Mesenchymal stem cell (in vitro differentiated cells and primary cell): Measurements from ENCODE around the gene ALOX5AP.

Experiments used
- DNase-seq: peaks from one replicate; pipeline ENCODE4 v3.0.0-alpha.2; 2013
- H2AFZ ChIP-seq: one replicate; pipeline ENCODE4 v1.6.1; 2013; ENCODE audit warnings: low read depth, mild to moderate bottlenecking, control low read depth, inconsistent platforms, low read length, moderate library complexity
- H2AK5ac ChIP-seq: 2 replicates; pipeline ENCODE4 v1.6.1; 2013; ENCODE audit warnings: low read length, moderate library complexity, mild to moderate bottlenecking, inconsistent platforms; ENCODE audit not compliant: severe bottlenecking
- H2BK120ac ChIP-seq: one replicate; pipeline ENCODE4 v1.6.1; 2013; ENCODE audit warnings: low read depth, mild to moderate bottlenecking, inconsistent platforms, low read length, moderate library complexity
- H2BK12ac ChIP-seq, 2 experiments: one replicate each; pipeline ENCODE4 v1.6.1; 2013; ENCODE audit warnings: inconsistent platforms in 2 of 2, low read length in 2 of 2, mild to moderate bottlenecking in 2 of 2, moderate library complexity in 2 of 2, control low read depth in 1 of 2
- H2BK15ac ChIP-seq: one replicate; pipeline ENCODE4 v1.6.1; 2013; ENCODE audit warnings: mild to moderate bottlenecking, low read depth, inconsistent platforms; ENCODE audit not compliant: poor library complexity, severe bottlenecking
- H2BK5ac ChIP-seq: 2 replicates; pipeline ENCODE4 v1.6.1; 2013; ENCODE audit warnings: low read depth, mild to moderate bottlenecking, low read length, control low read depth, inconsistent platforms; ENCODE audit not compliant: poor library complexity, severe bottlenecking
- H3K14ac ChIP-seq, 2 experiments: one replicate each; pipeline ENCODE4 v1.6.1; 2013; ENCODE audit warnings: inconsistent platforms in 2 of 2, low read length in 2 of 2, control low read depth in 1 of 2, mild to moderate bottlenecking in 1 of 2, moderate library complexity in 1 of 2
- H3K18ac ChIP-seq, 2 experiments: one replicate each; pipeline ENCODE4 v1.6.1; 2013; ENCODE audit warnings: inconsistent platforms in 2 of 2, low read length in 2 of 2, control low read depth in 1 of 2, low read depth in 1 of 2, mild to moderate bottlenecking in 1 of 2
- H3K23ac ChIP-seq, 2 experiments: one replicate each; pipeline ENCODE4 v1.6.1; 2013; ENCODE audit warnings: inconsistent platforms in 2 of 2, low read length in 2 of 2, mild to moderate bottlenecking in 2 of 2, moderate library complexity in 2 of 2, control low read depth in 1 of 2
- H3K27ac ChIP-seq: 2 replicates; pipeline ENCODE4 v1.5.1; 2013; ENCODE audit warnings: mild to moderate bottlenecking, moderate library complexity, low read length, control low read depth, inconsistent platforms; ENCODE audit not compliant: poor library complexity, severe bottlenecking
- H3K27me3 ChIP-seq, 2 experiments: 2 replicates each; pipeline versions ENCODE4 v1.6.1 to v1.7.0; 2013; ENCODE audit warnings: low read length in 2 of 2, mild to moderate bottlenecking in 2 of 2, moderate library complexity in 2 of 2, control low read depth in 1 of 2, inconsistent platforms in 1 of 2; ENCODE audit not compliant: control insufficient read depth in 1 of 2, insufficient read depth in 1 of 2
- H3K36me3 ChIP-seq, 2 experiments: 2 replicates each; pipeline versions ENCODE4 v1.6.1 to v1.7.0; 2013; ENCODE audit warnings: low read length in 2 of 2, control low read depth in 1 of 2, inconsistent platforms in 1 of 2, low read depth in 1 of 2, mild to moderate bottlenecking in 1 of 2; ENCODE audit not compliant: insufficient read depth in 2 of 2, control insufficient read depth in 1 of 2
- H3K4ac ChIP-seq, 2 experiments: one replicate each; pipeline ENCODE4 v1.6.1; 2013; ENCODE audit warnings: inconsistent platforms in 2 of 2, low read length in 2 of 2, mild to moderate bottlenecking in 2 of 2, moderate library complexity in 2 of 2, control low read depth in 1 of 2, low read depth in 1 of 2
- H3K4me1 ChIP-seq: 2 replicates; pipeline ENCODE4 v1.6.1; 2013; ENCODE audit warnings: low read depth, low read length, control low read depth; ENCODE audit not compliant: control insufficient read depth, insufficient read depth
- H3K4me2 ChIP-seq: 2 replicates; pipeline ENCODE4 v1.6.1; 2013; ENCODE audit warnings: low read length, mild to moderate bottlenecking, inconsistent platforms; ENCODE audit not compliant: poor library complexity, severe bottlenecking
- H3K4me3 ChIP-seq, 2 experiments: 2 replicates each; pipeline versions ENCODE4 v1.5.1 to v1.7.0; 2013; ENCODE audit warnings: low read length in 2 of 2, mild to moderate bottlenecking in 2 of 2, control low read depth in 1 of 2, low read depth in 1 of 2; ENCODE audit not compliant: insufficient read depth in 1 of 2
- H3K79me1 ChIP-seq: replicated peaks from 2 replicates; pipeline ENCODE4 v1.6.1; 2013; ENCODE audit warnings: mild to moderate bottlenecking, control low read depth, low read length, inconsistent platforms; ENCODE audit not compliant: poor library complexity, severe bottlenecking
- H3K9ac ChIP-seq: 2 replicates; pipeline ENCODE4 v1.7.0; 2013; ENCODE audit warnings: mild to moderate bottlenecking, low read length, moderate library complexity
- H3K9me3 ChIP-seq: 2 replicates; pipeline ENCODE4 v1.7.0; 2013; ENCODE audit warnings: mild to moderate bottlenecking, low read length; ENCODE audit not compliant: control insufficient read depth
- H4K8ac ChIP-seq: one replicate; pipeline ENCODE4 v1.6.1; 2013; ENCODE audit warnings: inconsistent platforms, mild to moderate bottlenecking, low read length, moderate library complexity
- H4K91ac ChIP-seq: one replicate; pipeline ENCODE4 v1.6.1; 2013; ENCODE audit warnings: mild to moderate bottlenecking, low read length, inconsistent platforms
- WGBS: methylation state at CpG from one replicate; pipeline ENCODE4 v1.1.7; 2013; ENCODE audit warnings: mixed read lengths; 5-methylcytosine and 5-hydroxymethylcytosine counted together

ALOX5AP gene

GRCh38 chr13:30802953-30803478, 67.7 kb downstream of the ALOX5AP start:
- Histone ChIP-seq H4K8ac (peak overlapping the region; percentile 16), H3K14ac (no peak overlapping the region), H3K4me3 (peak overlapping the region in 1 of 2 experiments; percentile 81), H3K9ac (peak overlapping the region; percentile 90), H3K27ac (no peak overlapping the region), H3K4ac (peak overlapping the region in 1 of 2 experiments; percentile 12), H2BK5ac (no peak overlapping the region), H3K18ac (peak overlapping the region; percentile 23 to 82), H3K27me3 (no peaks in the 10 kb centered on the region), H2BK120ac (no peak overlapping the region), H3K4me1 (peaks cover 21% of the 10 kb centered on the region), H3K79me1 (no peaks in the 10 kb centered on the region), H2BK15ac (no peak overlapping the region), H2BK12ac (peak overlapping the region; percentile 91 to 99), H3K4me2 (peak overlapping the region; percentile 36), H4K91ac (peak overlapping the region; percentile 2), H3K23ac (no peak overlapping the region), H2AK5ac (no peak overlapping the region), H2AFZ (peak overlapping the region; percentile 62), H3K9me3 (no peaks in the 10 kb centered on the region), H3K36me3 (no peaks in the 10 kb centered on the region)
- 24% methylated on average over 32 of the region's 32 CpGs for WGBS
- DNase-seq = peak; percentile 81

GRCh38 chr13:30803749-30804148, 68.4 kb downstream of the ALOX5AP start:
- WGBS = 91% methylated on average over 5 of the region's 5 CpGs
- Histone ChIP-seq H3K4me2 (no peak overlapping the region), H4K91ac (peak overlapping the region; percentile 84), H2BK120ac (no peak overlapping the region), H3K4ac (peak overlapping the region; percentile 12 to 48), H3K27me3 (no peaks in the 10 kb centered on the region), H2BK12ac (peak overlapping the region; percentile 41 to 92), H2BK15ac (peak overlapping the region; percentile 82), H3K14ac (peak overlapping the region in 1 of 2 experiments; percentile 58), H3K36me3 (no peaks in the 10 kb centered on the region), H3K9ac (peak overlapping the region; percentile 90), H4K8ac (peak overlapping the region; percentile 83), H3K4me1 (peaks cover 16% of the 10 kb centered on the region), H3K23ac (peak overlapping the region in 1 of 2 experiments; percentile 19), H3K4me3 (peak overlapping the region in 1 of 2 experiments; percentile 81), H2BK5ac (no peak overlapping the region), H2AFZ (no peak overlapping the region), H2AK5ac (peak overlapping the region; percentile 73), H3K79me1 (no peaks in the 10 kb centered on the region), H3K9me3 (no peaks in the 10 kb centered on the region), H3K18ac (peak overlapping the region; percentile 50 to 75), H3K27ac (no peak overlapping the region)
- no peak for DNase-seq

- no peak overlapping the region for H3K14ac ChIP-seq
- H3K27ac ChIP-seq = no peak overlapping the region
- H3K79me1 ChIP-seq = no peaks in the 10 kb centered on the region
- H4K8ac ChIP-seq = no peak overlapping the region
- no peaks in the 10 kb centered on the region for H3K9me3 ChIP-seq
- WGBS = 93% methylated on average over 5 of the region's 5 CpGs
- H3K4me1 ChIP-seq = peaks cover 13% of the 10 kb centered on the region
- peak overlapping the region; percentile 90 for H3K9ac ChIP-seq
- H3K18ac ChIP-seq = peak overlapping the region; percentile 16 to 50
- no peak for DNase-seq
- H3K36me3 ChIP-seq = no peaks in the 10 kb centered on the region
- peak overlapping the region in 1 of 2 experiments; percentile 45 for H3K4ac ChIP-seq
- H2BK12ac ChIP-seq = peak overlapping the region in 1 of 2 experiments; percentile 97
- no peak overlapping the region for H3K4me3 ChIP-seq
- peak overlapping the region; percentile 84 for H4K91ac ChIP-seq
- no peaks in the 10 kb centered on the region for H3K27me3 ChIP-seq
- no peak overlapping the region for H2BK5ac ChIP-seq
- H2AFZ ChIP-seq = no peak overlapping the region
- peak overlapping the region; percentile 29 for H2BK15ac ChIP-seq
- H2BK120ac ChIP-seq = no peak overlapping the region
- H3K4me2 ChIP-seq = no peak overlapping the region
- H3K23ac ChIP-seq = no peak overlapping the region
- H2AK5ac ChIP-seq = no peak overlapping the region
Observed at GRCh38 chr13:30804474-30804873, 69.1 kb downstream of the ALOX5AP start.

GRCh38 chr13:30805132-30805537, 69.8 kb downstream of the ALOX5AP start:
- Histone ChIP-seq H3K36me3 (no peaks in the 10 kb centered on the region), H3K27ac (no peak overlapping the region), H3K18ac (peak overlapping the region; percentile 31 to 87), H2AK5ac (no peak overlapping the region), H2BK5ac (no peak overlapping the region), H3K14ac (no peak overlapping the region), H3K4me3 (no peak overlapping the region), H3K79me1 (no peaks in the 10 kb centered on the region), H4K8ac (peak overlapping the region; percentile 88), H3K9ac (no peak overlapping the region), H3K4ac (peak overlapping the region; percentile 13 to 28), H3K4me1 (peaks cover 14% of the 10 kb centered on the region), H2AFZ (no peak overlapping the region), H3K27me3 (no peaks in the 10 kb centered on the region), H3K9me3 (no peaks in the 10 kb centered on the region), H3K4me2 (no peak overlapping the region), H3K23ac (no peak overlapping the region), H2BK12ac (peak overlapping the region; percentile 14 to 66), H2BK15ac (no peak overlapping the region), H2BK120ac (peak overlapping the region; percentile 78), H4K91ac (peak overlapping the region; percentile 89)
- no peak for DNase-seq
- 90% methylated on average over 3 of the region's 4 CpGs for WGBS
